ENCODE results near the gene NBEA.

The NBEA gene

GRCh38 chr13:35484384-35484783 is 542.3 kb downstream of the NBEA start:
- Histone ChIP-seq H3K27ac (ENCODE audit: low read depth, low read length) (no peak overlapping the region), H3K9ac (ENCODE audit: low read length) (no peak overlapping the region), H3K9me3 (ENCODE audit: control insufficient read depth, insufficient read depth, low read depth, low read length) (no peaks in the 10 kb centered on the region), H3K36me3 (ENCODE audit: control insufficient read depth, insufficient read depth, low read length) (no peaks in the 10 kb centered on the region), H3K4me3 (ENCODE audit: low read depth, low read length) (no peak overlapping the region), H3K27me3 (ENCODE audit: control insufficient read depth, insufficient read depth, low read length) (peaks cover 16% of the 10 kb centered on the region), H3K4me1 (ENCODE audit: control insufficient read depth, insufficient read depth, low read length) (peaks cover 4% of the 10 kb centered on the region; the same call in 1 of the 2 replicates)

GRCh38 chr13:35485424-35485823 is 543.4 kb downstream of the NBEA start:
- Histone ChIP-seq H3K4me1 (ENCODE audit: control insufficient read depth, insufficient read depth, low read length) (no peaks in the 10 kb centered on the region), H3K27ac (ENCODE audit: low read depth, low read length) (no peak overlapping the region), H3K4me3 (ENCODE audit: low read depth, low read length) (no peak overlapping the region)

GRCh38 chr13:35489050-35489449 is 547.0 kb downstream of the NBEA start:
- Histone ChIP-seq H3K4me3 (ENCODE audit: low read depth, low read length) (no peak overlapping the region), H3K4me1 (ENCODE audit: control insufficient read depth, insufficient read depth, low read length) (no peaks in the 10 kb centered on the region), H3K27ac (ENCODE audit: low read depth, low read length) (no peak overlapping the region)

More at GRCh38 chr13:35485424-35485823, 543.4 kb downstream of the NBEA start:
- Histone ChIP-seq H3K27me3 (ENCODE audit: control insufficient read depth, insufficient read depth, low read length) (peaks cover 6% of the 10 kb centered on the region), H3K36me3 (ENCODE audit: control insufficient read depth, insufficient read depth, low read length) (no peaks in the 10 kb centered on the region), H3K9ac (ENCODE audit: low read length) (no peak overlapping the region), H3K9me3 (ENCODE audit: control insufficient read depth, insufficient read depth, low read depth, low read length) (no peaks in the 10 kb centered on the region)

GRCh38 chr13:35496006-35496405 is 553.9 kb downstream of the NBEA start:
- H3K27ac ChIP-seq (ENCODE audit: low read depth, low read length) = no peak overlapping the region
- no peak overlapping the region for H3K9ac ChIP-seq (ENCODE audit: low read length)
- H3K4me3 ChIP-seq (ENCODE audit: low read depth, low read length) = no peak overlapping the region

More at GRCh38 chr13:35489050-35489449, 547.0 kb downstream of the NBEA start:
- Histone ChIP-seq H3K9me3 (ENCODE audit: control insufficient read depth, insufficient read depth, low read depth, low read length) (no peaks in the 10 kb centered on the region), H3K36me3 (ENCODE audit: control insufficient read depth, insufficient read depth, low read length) (no peaks in the 10 kb centered on the region), H3K9ac (ENCODE audit: low read length) (no peak overlapping the region), H3K27me3 (ENCODE audit: control insufficient read depth, insufficient read depth, low read length) (no peaks in the 10 kb centered on the region)

GRCh38 chr13:35496761-35497386 is 554.8 kb downstream of the NBEA start:
- Histone ChIP-seq H3K27me3 (ENCODE audit: control insufficient read depth, insufficient read depth, low read length) (no peaks in the 10 kb centered on the region), H3K9ac (ENCODE audit: low read length) (no peak overlapping the region), H3K9me3 (ENCODE audit: control insufficient read depth, insufficient read depth, low read depth, low read length) (no peaks in the 10 kb centered on the region), H3K4me1 (ENCODE audit: control insufficient read depth, insufficient read depth, low read length) (no peaks in the 10 kb centered on the region), H3K36me3 (ENCODE audit: control insufficient read depth, insufficient read depth, low read length) (no peaks in the 10 kb centered on the region), H3K4me3 (ENCODE audit: low read depth, low read length) (no peak overlapping the region), H3K27ac (ENCODE audit: low read depth, low read length) (no peak overlapping the region)

More at GRCh38 chr13:35496006-35496405, 553.9 kb downstream of the NBEA start:
- Histone ChIP-seq H3K4me1 (ENCODE audit: control insufficient read depth, insufficient read depth, low read length) (no peaks in the 10 kb centered on the region), H3K27me3 (ENCODE audit: control insufficient read depth, insufficient read depth, low read length) (no peaks in the 10 kb centered on the region), H3K36me3 (ENCODE audit: control insufficient read depth, insufficient read depth, low read length) (no peaks in the 10 kb centered on the region), H3K9me3 (ENCODE audit: control insufficient read depth, insufficient read depth, low read depth, low read length) (no peaks in the 10 kb centered on the region)

GRCh38 chr13:35498231-35498630 is 556.2 kb downstream of the NBEA start:
- Histone ChIP-seq H3K4me1 (ENCODE audit: control insufficient read depth, insufficient read depth, low read length) (no peaks in the 10 kb centered on the region), H3K36me3 (ENCODE audit: control insufficient read depth, insufficient read depth, low read length) (no peaks in the 10 kb centered on the region), H3K27ac (ENCODE audit: low read depth, low read length) (no peak overlapping the region), H3K9me3 (ENCODE audit: control insufficient read depth, insufficient read depth, low read depth, low read length) (no peaks in the 10 kb centered on the region), H3K9ac (ENCODE audit: low read length) (no peak overlapping the region), H3K27me3 (ENCODE audit: control insufficient read depth, insufficient read depth, low read length) (no peaks in the 10 kb centered on the region), H3K4me3 (ENCODE audit: low read depth, low read length) (no peak overlapping the region)

- H3K4me3 ChIP-seq (ENCODE audit: low read depth, low read length) = no peak overlapping the region
- H3K27me3 ChIP-seq (ENCODE audit: control insufficient read depth, insufficient read depth, low read length) = no peaks in the 10 kb centered on the region
- no peaks in the 10 kb centered on the region for H3K9me3 ChIP-seq (ENCODE audit: control insufficient read depth, insufficient read depth, low read depth, low read length)
- no peak overlapping the region for H3K9ac ChIP-seq (ENCODE audit: low read length)
- H3K36me3 ChIP-seq (ENCODE audit: control insufficient read depth, insufficient read depth, low read length) = no peaks in the 10 kb centered on the region
- no peaks in the 10 kb centered on the region for H3K4me1 ChIP-seq (ENCODE audit: control insufficient read depth, insufficient read depth, low read length)
- H3K27ac ChIP-seq (ENCODE audit: low read depth, low read length) = no peak overlapping the region
Observed at GRCh38 chr13:35499196-35499662, 557.2 kb downstream of the NBEA start.

GRCh38 chr13:35499676-35500075 is 557.6 kb downstream of the NBEA start:
- Histone ChIP-seq H3K27ac (ENCODE audit: low read depth, low read length) (no peak overlapping the region), H3K27me3 (ENCODE audit: control insufficient read depth, insufficient read depth, low read length) (no peaks in the 10 kb centered on the region), H3K9me3 (ENCODE audit: control insufficient read depth, insufficient read depth, low read depth, low read length) (no peaks in the 10 kb centered on the region), H3K4me1 (ENCODE audit: control insufficient read depth, insufficient read depth, low read length) (no peaks in the 10 kb centered on the region), H3K4me3 (ENCODE audit: low read depth, low read length) (no peak overlapping the region), H3K9ac (ENCODE audit: low read length) (no peak overlapping the region), H3K36me3 (ENCODE audit: control insufficient read depth, insufficient read depth, low read length) (no peaks in the 10 kb centered on the region)

- Histone ChIP-seq H3K27me3 (ENCODE audit: control insufficient read depth, insufficient read depth, low read length) (no peaks in the 10 kb centered on the region), H3K36me3 (ENCODE audit: control insufficient read depth, insufficient read depth, low read length) (no peaks in the 10 kb centered on the region), H3K4me3 (ENCODE audit: low read depth, low read length) (no peak overlapping the region), H3K9ac (ENCODE audit: low read length) (no peak overlapping the region), H3K27ac (ENCODE audit: low read depth, low read length) (no peak overlapping the region), H3K4me1 (ENCODE audit: control insufficient read depth, insufficient read depth, low read length) (no peaks in the 10 kb centered on the region), H3K9me3 (ENCODE audit: control insufficient read depth, insufficient read depth, low read depth, low read length) (no peaks in the 10 kb centered on the region)
Observed at GRCh38 chr13:35500144-35500543, 558.1 kb downstream of the NBEA start.

GRCh38 chr13:35501661-35502235 is 559.7 kb downstream of the NBEA start:
- H3K36me3 ChIP-seq (ENCODE audit: control insufficient read depth, insufficient read depth, low read length) = no peaks in the 10 kb centered on the region
- H3K4me1 ChIP-seq (ENCODE audit: control insufficient read depth, insufficient read depth, low read length) = no peaks in the 10 kb centered on the region
- no peak overlapping the region for H3K9ac ChIP-seq (ENCODE audit: low read length)
- no peaks in the 10 kb centered on the region for H3K9me3 ChIP-seq (ENCODE audit: control insufficient read depth, insufficient read depth, low read depth, low read length)
- no peak overlapping the region for H3K4me3 ChIP-seq (ENCODE audit: low read depth, low read length)
- no peak overlapping the region for H3K27ac ChIP-seq (ENCODE audit: low read depth, low read length)
- no peaks in the 10 kb centered on the region for H3K27me3 ChIP-seq (ENCODE audit: control insufficient read depth, insufficient read depth, low read length)

GRCh38 chr13:35502456-35502855 is 560.4 kb downstream of the NBEA start:
- Histone ChIP-seq H3K36me3 (ENCODE audit: control insufficient read depth, insufficient read depth, low read length) (no peaks in the 10 kb centered on the region), H3K27ac (ENCODE audit: low read depth, low read length) (no peak overlapping the region), H3K9ac (ENCODE audit: low read length) (no peak overlapping the region), H3K9me3 (ENCODE audit: control insufficient read depth, insufficient read depth, low read depth, low read length) (no peaks in the 10 kb centered on the region), H3K4me1 (ENCODE audit: control insufficient read depth, insufficient read depth, low read length) (no peaks in the 10 kb centered on the region), H3K4me3 (ENCODE audit: low read depth, low read length) (no peak overlapping the region), H3K27me3 (ENCODE audit: control insufficient read depth, insufficient read depth, low read length) (no peaks in the 10 kb centered on the region)
